Suppressor macrophage treated with lipopolysaccharide for 4 hours (primary cell): ENCODE measurements around the gene SERAC1.
"Not testable (repeated sequence)": the region's sequence is repeated elsewhere in the genome, so short reads cannot be mapped to it uniquely, and the experiment has no call there.

Experiments
- DNase-seq: peaks from one replicate; pipeline ENCODE4 v3.0.0-alpha.2; 2020

Gene SERAC1

DNA sequence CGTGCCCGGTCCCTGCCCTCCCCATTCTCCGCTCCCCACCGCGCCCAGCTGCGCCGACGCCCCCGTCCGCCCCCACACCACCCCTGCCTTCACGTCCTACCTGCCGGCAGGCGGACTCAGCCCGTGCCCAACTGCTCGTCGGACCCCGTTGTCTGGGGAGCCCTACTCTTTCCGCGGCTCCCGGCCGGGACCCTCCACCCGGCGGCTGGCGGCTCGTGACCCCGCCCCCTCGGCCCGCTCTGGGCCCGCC lies at the start of gene SERAC1:
TSS of gene SERAC1 (minus strand) at position 223 of the 250 bp plus-strand sequence. CDS start 9,899 bp downstream, outside the sequence.
- no peak for DNase-seq

DNA sequence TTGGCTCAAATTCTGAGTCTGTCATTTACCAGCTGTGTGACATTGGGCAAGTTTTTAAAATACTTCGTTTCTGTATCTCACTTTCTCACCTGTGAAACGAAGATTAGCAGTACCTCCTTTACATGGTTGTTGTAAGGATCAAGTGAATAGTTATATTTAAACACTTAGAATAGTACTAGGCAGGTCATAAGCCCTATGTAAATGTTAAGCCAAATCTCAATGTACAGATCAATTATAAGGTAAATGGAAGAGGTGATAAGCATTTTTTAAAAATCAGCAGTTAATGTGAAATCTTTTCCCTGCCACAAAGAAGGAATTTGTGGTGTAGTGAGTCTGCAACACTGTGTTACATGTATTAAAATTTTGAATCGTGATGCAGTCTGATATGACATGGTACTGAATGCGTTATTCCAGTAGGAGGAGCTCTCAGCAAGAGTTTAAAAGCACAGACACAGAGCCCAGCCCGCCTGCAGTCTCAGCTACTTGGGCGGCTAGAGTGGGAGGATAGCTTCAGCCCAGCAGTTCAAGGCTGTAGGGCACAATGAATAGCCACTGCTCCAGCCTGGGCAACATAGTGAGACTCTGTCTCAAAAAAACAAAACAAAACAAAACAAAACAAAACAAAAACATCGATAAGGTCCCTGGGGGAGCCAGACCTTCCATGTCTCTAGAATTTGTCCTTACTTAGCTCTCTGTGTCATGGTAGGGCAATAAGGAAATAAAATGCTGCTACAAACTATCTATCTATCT lies 46.0 kb upstream of the SERAC1 start:
- DNase-seq: peak; percentile 82

DNA sequence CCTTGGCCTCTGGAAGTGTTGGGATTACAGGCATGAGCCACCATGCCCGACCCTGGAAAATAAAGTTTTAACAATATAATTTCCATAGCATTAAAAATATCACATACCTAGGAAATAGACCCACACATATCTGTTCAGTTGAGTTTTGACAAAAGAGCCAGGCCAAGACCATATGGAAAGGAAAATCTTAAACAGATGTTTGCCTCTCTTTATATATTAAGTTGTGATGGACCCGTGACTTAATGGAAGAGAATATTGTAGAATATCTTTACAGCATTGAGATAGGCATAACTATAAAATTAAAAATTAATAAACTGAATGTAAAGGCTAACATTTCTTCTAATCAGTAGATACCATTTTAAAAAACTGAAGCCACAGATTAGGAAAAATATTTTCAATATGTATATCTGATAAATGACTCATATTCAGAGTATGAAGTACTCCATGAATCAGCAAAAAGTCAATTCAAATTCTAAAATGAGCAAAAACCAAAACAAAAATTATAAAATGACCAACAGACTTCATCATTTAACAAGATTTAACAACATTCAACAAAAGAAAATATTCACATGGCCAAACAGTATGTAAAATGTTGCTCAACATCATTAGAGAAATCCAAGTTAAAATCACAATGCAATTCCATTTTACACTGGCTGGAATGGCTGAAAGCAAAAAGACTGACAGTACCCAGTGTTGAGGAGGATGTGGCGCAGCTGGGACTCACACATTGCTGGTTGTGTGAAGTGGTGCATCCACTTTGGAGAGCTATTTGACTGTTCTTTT lies 43.4 kb upstream of the SERAC1 start:
- DNase-seq: no peak

DNA sequence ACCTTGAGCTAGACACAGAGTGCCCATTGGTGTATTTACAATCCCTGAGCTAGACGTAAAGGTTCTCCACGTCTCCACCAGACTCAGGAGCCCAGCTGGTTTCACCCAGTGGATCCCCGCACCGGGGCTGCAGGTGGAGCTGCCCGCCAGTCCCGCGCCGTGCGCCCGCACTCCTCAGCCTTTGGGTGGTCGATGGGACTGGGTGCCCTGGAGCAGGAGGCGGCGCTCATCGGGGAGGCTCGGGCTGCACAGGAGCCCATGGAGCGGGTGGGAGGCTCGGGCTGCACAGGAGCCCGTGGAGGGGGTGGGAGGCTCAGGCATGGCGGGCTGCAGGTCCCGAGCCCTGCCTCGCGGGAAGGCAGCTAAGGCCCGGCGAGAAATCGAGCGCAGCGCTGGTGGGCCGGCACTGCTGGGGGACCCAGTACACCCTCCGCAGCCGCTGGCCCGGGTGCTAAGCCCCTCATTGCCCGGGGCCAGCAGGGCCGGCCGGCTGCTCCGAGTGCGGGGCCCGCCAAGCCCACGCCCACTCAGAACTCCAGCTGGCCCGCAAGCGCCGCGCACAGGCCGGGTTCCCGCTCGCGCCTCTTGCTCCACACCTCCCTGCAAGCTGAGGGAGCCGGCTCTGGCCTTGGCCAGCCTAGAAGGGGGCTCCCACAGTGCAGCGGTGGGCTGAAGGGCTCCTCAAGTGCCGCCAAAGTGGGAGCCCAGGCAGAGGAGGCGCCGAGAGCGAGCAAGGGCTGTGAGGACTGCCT lies 41.7 kb upstream of the SERAC1 start:
- not testable (repeated sequence) for DNase-seq

DNA sequence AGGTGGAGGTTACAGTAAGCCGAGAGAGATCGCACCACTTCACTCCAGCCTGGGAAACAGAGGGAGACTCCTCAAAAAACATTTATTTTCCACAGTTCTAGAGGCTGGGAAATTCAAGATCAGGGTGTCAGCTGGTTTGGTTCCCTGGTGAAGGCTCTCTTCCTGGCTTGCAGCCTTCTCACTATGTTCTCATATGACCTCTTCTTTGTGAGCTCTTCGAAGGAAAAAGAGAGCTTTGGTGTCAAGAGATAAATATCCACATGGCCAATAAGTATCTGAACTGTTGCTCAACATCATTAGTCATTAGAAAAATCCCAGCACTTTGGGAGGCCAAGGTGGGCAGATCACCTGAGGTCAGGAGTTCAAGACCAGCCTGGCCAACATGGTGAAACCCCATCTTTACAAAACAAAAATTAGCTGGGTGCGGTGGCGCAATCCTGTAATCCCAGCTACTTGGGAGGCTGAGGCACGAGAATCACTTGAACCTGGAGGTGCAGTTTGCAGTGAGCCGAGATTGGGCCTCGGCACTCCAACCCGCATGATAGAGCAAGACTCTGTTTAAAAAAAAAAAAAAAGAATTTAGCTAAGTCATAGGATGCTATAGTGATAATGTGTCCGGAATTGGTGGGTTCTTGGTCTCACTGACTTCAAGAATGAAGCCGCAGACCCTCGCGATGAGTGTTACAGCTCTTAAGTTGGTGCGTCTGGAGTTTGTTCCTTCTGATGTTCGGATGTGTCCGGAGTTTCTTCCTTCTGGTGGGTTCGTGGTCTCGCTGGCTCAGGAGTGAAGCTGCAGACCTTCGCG lies 40.4 kb upstream of the SERAC1 start:
- DNase-seq: not testable (repeated sequence)

DNA sequence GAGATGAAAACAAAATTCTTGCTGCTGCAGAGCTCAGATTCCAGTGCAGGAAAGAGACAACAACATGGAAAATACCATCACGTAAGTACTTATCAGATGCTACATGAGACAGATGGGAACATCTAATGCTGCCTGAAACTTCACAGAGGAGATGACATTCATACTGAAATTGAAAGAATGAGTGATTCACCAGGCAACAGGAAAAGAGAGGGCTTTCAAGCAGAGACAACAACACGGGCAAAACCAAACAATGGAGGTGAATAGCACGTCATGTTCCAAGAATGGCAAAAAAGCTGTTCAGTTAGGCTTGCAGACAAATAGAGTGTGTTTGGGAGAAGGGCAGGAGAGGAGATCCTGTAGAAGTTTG lies 39.3 kb upstream of the SERAC1 start:
- peak; percentile 20 for DNase-seq

DNA sequence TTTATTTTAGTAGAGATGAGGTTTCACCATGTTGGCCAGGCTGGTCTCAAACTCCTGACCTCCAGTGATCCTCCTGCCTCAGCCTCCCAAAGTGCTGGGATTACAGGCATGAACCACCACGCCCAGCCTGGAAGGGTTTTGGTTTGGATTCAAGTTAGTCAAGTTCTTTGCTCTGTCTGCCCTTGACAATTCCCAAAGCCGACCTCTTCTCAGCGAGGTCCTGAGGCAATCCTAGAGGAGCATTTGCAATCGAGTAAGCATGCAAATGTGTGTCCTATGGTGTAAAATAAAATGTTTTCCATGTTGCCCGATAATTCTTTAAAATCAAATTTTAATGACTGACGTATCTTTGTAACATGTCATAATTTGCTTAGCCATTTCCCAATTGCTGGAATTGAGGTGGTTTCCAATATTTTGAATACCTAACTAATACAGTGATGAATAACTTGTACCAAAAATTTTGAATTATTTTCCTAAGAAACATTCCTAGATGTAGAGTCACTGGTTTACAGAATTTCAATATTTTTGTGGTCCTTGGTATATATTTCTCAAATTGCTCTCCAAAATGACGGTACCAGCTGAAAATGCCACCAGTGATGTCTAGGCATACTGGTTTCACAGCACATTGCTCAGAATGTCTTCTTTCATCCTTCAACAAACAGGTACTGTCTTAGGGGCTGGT lies 38.8 kb upstream of the SERAC1 start:
- no peak for DNase-seq

DNA sequence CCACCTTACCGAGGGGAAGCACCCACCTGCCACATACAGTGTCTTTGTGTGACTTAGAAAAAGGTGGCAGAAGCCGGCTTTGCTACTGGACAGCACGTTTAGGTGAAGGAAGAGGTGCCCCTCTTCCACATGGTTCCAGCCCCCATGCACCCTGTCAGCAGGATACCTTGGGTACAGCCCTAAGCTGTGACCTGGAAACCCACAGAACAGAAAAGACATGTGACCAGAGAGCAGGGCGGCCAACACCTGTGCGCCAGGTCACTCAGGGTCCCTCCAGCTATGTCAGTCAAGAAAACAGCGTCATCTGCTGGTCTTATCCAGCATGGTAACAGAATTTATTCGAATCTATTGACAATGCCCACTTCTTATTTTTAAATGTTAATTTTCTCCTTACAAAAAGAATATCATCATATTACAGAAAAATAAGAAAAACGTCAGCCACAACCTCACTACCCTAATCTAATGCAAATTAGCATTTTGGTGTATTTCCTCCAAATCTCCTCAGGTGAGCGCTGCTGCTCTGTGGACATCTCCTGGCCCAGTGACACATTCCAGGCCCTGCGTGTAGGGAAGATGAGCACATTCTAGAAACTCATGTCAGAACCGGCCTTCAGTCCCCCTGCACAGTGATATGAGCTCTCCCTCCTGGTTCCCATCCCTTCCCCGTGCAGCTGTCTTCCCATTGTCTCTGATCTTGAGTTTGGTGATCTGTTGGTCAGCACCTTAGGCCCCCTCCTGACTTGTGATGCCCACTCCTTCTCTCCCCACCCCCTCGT lies 37.3 kb upstream of the SERAC1 start:
- DNase-seq: no peak

DNA sequence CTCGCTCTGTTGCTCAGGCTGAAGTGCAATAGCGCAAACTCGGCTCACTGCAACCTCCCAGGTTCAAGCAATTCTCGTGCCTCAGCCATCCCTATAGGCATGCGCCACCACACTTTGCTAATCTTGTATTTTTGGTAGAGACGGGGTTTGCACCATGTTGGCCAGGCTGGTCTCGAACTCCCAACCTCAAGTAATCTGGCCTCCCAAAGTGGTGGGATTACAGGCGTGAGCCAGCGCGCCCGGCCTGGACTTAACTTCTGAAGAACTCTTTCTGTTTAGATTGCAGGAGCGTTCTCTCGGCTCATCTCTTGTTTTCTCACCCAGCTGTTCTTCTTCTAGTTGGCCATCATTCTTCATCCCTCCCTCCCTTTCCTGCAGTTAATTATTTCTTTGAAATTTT lies 30.4 kb upstream of the SERAC1 start:
- no peak for DNase-seq

DNA sequence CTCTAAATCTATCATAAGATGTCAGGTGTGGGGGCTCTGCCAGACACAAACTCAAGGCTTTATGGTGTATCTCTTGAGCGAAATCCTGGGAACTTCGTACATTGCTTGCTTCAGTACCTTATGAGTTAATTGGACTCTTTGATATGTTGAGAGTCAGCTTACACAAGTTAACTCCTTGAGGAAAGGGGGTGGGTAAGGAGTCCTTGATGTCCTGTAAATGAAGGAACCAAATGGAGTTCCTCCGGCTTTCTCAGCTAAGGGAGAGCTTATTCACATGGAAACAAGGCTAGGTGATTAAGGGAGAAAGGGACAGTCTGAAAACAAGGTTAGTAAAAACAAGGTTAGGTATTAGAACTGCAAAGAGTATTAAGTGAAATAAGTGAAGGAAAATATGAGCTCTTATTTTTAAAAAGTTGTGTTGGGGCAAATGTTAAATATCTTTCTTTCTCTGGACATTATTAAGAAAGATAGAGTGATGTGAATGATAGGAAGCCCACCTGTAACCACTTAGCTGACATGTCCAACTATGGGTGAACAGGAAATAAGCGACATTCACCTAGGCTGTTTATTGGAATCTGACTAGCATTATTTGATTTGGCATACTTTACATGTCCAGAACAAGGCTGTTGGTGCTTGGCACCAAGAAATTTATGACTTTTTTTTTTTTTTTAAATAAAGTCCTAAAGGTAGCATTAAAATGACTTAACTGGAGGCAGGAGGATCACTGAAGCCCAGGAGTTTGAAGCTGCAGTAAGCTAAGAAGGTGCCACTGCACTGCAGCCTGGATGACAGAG lies 26.6 kb upstream of the SERAC1 start:
- DNase-seq: no peak

DNA sequence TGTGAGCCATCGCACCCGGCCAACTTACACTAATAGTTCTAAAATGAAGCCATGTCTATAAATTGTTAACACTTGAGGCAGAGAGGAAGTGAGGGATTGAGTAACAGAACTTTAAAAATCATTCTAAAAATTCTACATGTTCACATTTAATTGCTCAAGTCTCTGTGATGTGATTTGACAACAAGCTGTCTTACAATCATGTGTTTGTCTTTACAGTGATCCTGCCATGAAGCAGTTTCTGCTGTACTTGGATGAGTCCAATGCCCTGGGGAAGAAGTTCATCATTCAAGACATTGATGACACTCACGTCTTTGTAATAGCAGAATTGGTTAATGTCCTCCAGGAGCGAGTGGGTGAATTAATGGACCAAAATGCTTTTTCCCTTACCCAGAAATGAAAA lies 23.7 kb upstream of the SERAC1 start:
- DNase-seq: peak; percentile 6

DNA sequence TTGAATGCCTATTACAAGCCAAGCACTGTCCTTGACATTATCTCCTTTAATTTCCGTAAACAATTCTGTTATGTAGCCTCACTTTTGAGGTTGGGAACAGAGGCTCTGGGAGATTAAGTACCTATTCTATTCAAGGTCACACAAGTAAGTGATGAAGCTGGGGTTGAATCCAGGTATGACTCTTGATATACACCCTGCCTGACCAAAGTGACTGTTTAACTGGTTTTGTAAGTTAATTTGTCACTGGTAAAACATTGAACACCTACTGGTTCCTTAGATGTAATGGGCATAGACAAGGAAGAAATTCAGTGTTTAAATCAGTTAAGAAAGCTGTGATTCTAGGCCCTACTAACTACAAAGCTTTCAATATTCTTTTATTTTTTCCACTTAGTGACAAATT lies 23.0 kb upstream of the SERAC1 start:
- DNase-seq: no peak

DNA sequence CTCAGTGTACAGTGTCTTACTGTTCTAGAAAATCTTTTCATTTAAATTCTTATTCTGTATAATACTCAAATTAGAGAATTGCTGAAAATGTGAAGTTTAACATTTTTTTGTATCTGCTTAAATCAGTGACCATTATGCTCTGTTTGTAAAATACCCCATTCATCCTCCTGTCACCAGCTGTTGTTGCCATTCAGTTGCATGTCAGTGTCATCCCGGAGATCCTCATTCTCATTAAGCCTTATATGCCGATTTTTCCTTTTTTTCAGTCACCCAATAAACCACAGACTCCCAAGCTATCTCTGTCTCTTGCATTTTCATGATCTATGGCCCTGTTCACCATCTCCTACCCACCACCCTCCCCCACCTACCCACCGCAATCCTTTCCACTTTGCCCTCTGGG lies 20.5 kb upstream of the SERAC1 start:
- no peak for DNase-seq

DNA sequence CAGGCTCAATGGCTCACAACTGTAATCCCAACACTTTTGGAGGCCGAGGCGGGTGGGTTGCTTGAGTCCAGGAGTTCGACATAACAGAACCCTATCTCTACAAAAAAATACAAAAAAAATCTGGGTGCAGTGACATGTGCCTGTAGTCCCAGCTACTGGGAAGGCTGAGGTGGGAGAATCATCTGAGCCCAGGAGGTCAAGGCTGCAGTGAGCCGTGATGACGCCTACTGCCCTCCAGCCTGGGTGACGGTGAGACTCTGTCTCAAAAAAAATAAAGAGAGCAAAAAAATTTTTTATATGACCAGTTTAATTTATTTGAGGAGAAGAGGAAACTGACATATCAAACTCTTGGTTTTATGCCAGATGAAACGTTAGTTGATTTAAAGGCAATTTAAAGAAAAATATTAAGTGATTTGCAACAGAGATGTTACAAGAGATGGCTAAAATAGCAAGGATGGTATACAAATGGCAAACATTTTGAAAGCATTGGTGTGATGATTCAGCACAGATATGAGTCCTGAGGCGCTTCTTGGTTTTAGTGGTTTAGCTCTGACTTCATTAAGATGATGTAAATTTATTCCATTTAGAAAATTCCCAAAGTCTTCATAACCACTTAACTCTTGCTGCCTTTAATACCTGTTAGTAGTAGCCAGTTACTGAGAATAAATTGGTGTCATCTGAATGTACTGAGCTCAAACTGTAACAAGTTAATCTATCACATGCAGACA lies 17.8 kb upstream of the SERAC1 start:
- peak; percentile 4 for DNase-seq

DNA sequence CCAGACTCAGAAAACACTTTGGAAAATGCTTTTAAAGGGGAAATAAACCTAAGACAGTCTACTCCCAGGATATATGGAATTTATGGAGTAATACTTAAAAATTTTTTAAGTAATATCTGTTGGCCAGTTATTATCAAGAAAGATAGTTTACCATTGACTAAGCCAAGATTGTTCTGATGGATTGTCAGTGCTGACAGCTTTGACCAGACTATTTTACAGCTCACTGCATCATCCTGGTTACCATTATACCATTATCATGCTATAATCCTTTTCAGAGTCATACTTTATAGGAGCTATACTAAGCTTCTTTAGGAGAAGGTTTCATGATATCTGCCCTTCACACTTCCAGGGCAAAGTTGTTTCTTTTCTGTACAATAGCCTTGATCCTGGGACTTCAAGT lies 16.5 kb upstream of the SERAC1 start:
- no peak for DNase-seq

DNA sequence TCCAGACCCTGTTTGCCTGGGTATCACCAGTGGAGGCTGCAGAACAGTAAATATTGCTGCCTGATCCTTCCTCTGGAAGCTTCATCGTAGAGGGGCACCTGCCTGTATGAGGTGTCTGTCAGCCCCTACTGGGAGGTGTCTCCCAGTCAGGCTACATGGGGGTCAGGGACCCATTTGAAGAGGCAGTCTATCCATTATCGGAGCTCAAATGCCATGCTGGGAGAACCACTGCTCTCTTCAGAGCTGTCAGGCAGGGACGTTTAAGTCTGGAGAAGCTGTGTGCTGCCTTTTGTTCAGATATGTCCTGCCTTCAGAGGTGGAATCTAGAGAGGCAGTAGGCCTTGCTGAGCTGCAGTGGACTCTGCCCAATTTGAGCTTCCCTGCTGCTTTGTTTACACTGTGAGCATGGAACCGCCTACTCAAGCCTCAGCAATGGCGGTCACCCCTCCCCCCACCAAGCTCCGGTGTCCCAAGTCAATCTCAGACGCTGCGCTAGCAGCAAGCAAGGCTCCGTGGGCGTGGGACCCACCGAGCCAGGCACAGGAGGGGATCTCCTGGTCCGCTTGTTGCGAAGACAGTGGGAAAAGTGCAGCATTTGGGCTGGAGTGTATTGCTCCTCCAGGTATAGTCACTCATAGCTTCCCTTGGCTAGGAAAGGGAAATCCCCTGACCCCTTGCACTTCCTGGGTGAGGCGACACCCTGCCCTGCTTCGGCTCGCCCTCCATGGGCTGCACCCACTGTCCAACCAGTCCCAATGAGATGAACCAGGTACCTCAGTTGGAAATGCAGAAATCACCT lies 15.3 kb upstream of the SERAC1 start:
- DNase-seq: not testable (repeated sequence)

DNA sequence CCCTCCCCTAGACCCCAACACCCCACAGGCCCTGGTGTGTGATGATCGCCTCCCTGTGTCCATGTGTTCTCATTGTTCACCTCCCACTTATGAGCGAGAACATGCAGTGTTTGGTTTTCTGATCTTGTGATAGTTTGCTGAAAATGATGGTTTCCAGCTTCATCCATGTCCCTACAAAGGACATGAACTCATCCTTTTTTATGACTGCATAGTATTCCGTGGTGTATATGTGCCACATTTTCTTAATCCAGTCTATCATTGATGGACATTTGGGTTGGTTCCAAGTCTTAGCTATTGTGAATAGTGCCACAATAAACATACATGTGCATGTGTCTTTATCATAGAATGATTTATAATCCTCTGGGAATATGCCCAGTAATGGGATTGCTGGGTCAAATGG lies 9.7 kb upstream of the SERAC1 start:
- DNase-seq: not testable (repeated sequence)

DNA sequence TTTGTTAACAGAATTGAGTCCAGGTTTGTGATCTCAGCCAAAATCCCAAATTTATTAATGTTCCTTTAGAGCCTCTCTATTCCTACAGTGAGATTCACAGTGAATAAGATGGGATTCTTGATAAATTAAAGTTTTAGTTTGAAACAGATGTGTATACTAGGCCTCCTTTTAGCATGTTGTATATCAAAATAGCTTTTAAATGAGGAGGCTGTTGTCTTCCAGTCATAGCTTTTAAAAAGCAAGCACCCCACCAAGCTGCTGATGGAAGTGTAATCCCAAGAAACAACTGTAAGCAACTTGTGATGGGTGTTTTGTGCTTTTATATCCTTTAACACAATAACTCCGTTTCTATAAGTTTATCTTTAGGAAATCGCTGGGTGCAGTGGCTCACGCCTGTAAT lies 7.0 kb upstream of the SERAC1 start:
- DNase-seq: no peak

DNA sequence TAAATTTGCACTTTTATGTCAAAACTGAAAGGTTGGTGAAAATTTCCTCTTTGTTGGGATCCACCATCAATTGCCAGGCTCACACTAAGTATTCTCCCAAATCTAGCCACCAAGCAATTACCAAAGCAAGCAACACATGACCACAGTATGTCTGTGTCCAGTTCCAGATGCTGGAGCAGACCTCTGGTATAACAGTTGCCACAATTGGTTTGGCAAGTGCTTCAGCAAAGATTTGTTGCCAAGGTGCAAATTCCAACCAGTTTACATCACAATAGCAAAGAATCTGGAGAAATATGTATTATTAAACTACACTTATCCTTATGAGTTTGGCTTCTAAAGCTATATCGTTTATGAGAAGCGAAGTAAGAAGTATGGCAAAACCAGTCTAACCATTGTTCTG lies 6.5 kb upstream of the SERAC1 start:
- no peak for DNase-seq
